Measurements from ENCODE around the gene GBF1. TPM values are rescaled to one million over a fixed set of nuclear protein-coding genes. Genes with fewer than 3 reads are reported as not detected.
A peak's percentile ranks its signal among the peaks of the same experiment; 100 is the strongest.

The GBF1 gene
- polyA plus RNA-seq, 1 of the 3 experiments (the other 2 are of a cell fraction) = 12.3 TPM

- TF ChIP-seq, protein P1, sequence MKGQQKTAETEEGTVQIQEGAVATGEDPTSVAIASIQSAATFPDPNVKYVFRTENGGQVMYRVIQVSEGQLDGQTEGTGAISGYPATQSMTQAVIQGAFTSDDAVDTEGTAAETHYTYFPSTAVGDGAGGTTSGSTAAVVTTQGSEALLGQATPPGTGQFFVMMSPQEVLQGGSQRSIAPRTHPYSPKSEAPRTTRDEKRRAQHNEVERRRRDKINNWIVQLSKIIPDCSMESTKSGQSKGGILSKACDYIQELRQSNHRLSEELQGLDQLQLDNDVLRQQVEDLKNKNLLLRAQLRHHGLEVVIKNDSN (IDR thresholded peaks at IDR 0.05; ENCODE audit: borderline replicate concordance, low read depth) = no peak
- TF ChIP-seq IRF3 (IDR thresholded peaks at IDR 0.05; ENCODE audit: low read depth, low read length) (peak; percentile 83), RXRA (IDR thresholded peaks at IDR 0.05; ENCODE audit: borderline replicate concordance, low read depth) (no peak), FOXJ3 (CRISPR knock-in tag; IDR thresholded peaks at IDR 0.05) (no peak), CHD2 (IDR thresholded peaks at IDR 0.05; ENCODE audit: low read length, partially characterized antibody) (peak; percentile 95), RCOR1 (IDR thresholded peaks at IDR 0.05; ENCODE audit: low read length) (no peak), JUND (IDR thresholded peaks at IDR 0.05) (no peak), POLR2AphosphoS5 (IDR thresholded peaks at IDR 0.05; ENCODE audit: low read depth, low read length) (peak; percentile 74)
- TF ChIP-seq, protein P2, sequence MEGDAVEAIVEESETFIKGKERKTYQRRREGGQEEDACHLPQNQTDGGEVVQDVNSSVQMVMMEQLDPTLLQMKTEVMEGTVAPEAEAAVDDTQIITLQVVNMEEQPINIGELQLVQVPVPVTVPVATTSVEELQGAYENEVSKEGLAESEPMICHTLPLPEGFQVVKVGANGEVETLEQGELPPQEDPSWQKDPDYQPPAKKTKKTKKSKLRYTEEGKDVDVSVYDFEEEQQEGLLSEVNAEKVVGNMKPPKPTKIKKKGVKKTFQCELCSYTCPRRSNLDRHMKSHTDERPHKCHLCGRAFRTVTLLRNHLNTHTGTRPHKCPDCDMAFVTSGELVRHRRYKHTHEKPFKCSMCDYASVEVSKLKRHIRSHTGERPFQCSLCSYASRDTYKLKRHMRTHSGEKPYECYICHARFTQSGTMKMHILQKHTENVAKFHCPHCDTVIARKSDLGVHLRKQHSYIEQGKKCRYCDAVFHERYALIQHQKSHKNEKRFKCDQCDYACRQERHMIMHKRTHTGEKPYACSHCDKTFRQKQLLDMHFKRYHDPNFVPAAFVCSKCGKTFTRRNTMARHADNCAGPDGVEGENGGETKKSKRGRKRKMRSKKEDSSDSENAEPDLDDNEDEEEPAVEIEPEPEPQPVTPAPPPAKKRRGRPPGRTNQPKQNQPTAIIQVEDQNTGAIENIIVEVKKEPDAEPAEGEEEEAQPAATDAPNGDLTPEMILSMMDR (IDR thresholded peaks at IDR 0.05) = no peak
Observed at GRCh38 chr10:102245082-102245931, at the start of gene GBF1 (continued).

GRCh38 chr10:102196893-102197292, 48.4 kb upstream of the GBF1 start:
- Histone ChIP-seq H3K4me1 (ENCODE audit: control insufficient read depth in 1 of 2, insufficient read depth in 2 of 2, low read depth in 1 of 2, low read length in 1 of 2) (no peaks in the 10 kb centered on the region), H3K4me2 (no peak overlapping the region), H3K79me2 (ENCODE audit: insufficient read depth) (no peaks in the 10 kb centered on the region), H3K27ac (ENCODE audit: low read depth in 2 of 2, low read length in 1 of 2) (no peak overlapping the region), H3K9ac (no peak overlapping the region), H2AFZ (ENCODE audit: low read depth) (no peak overlapping the region), H3K9me2 (no peaks in the 10 kb centered on the region), H3F3A (replicated peaks; ENCODE audit: insufficient read depth) (no peaks in the 10 kb centered on the region), H3K4me3 (ENCODE audit: low read depth in 2 of 2, low read length in 1 of 2) (no peak overlapping the region), H3K9me3 (no peaks in the 10 kb centered on the region), H3K36me3 (replicated peaks in 1 of 2; ENCODE audit: control insufficient read depth in 1 of 2, insufficient read depth in 2 of 2, low read length in 1 of 2) (no peaks in the 10 kb centered on the region), H3K27me3 (ENCODE audit: insufficient read depth) (no peaks in the 10 kb centered on the region; the same call in 1 of the 2 replicates), H4K20me1 (ENCODE audit: insufficient read depth) (no peaks in the 10 kb centered on the region)
- DNase-seq = no peak
- POLR2A ChIA-PET = no interaction called here
- WGBS (ENCODE audit: low lambda C conversion rate) = 51% methylated on average over 2 of the region's 2 CpGs
- CTCF ChIA-PET = interaction anchor here (1.1 to 1.3 kb wide), 2 partner anchors 27 to 33 kb away, joined by 3 to 6 read pairs; no protein-coding TSS in a partner anchor
- TF ChIP-seq RAD21 (IDR thresholded peaks at IDR 0.05; ENCODE audit: low read length) (no peak), MAX (IDR thresholded peaks at IDR 0.05; ENCODE audit: low read depth) (no peak), ELF1 (IDR thresholded peaks at IDR 0.05) (no peak), FOXJ3 (CRISPR knock-in tag; IDR thresholded peaks at IDR 0.05) (no peak), RXRA (IDR thresholded peaks at IDR 0.05; ENCODE audit: borderline replicate concordance, low read depth) (no peak), EZH2phosphoT487 (IDR thresholded peaks at IDR 0.05; ENCODE audit: borderline replicate concordance, low read depth) (no peak), SMC3 (IDR thresholded peaks at IDR 0.05; ENCODE audit: low read depth, low read length) (no peak), GATA2 (CRISPR knock-in tag; IDR thresholded peaks at IDR 0.05) (no peak), CHD2 (IDR thresholded peaks at IDR 0.05; ENCODE audit: low read length, partially characterized antibody) (no peak)
- TF ChIP-seq, protein P3, sequence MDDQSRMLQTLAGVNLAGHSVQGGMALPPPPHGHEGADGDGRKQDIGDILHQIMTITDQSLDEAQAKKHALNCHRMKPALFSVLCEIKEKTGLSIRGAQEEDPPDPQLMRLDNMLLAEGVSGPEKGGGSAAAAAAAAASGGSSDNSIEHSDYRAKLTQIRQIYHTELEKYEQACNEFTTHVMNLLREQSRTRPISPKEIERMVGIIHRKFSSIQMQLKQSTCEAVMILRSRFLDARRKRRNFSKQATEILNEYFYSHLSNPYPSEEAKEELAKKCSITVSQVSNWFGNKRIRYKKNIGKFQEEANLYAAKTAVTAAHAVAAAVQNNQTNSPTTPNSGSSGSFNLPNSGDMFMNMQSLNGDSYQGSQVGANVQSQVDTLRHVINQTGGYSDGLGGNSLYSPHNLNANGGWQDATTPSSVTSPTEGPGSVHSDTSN (IDR thresholded peaks at IDR 0.05) = no peak
- TF ChIP-seq, protein P4, sequence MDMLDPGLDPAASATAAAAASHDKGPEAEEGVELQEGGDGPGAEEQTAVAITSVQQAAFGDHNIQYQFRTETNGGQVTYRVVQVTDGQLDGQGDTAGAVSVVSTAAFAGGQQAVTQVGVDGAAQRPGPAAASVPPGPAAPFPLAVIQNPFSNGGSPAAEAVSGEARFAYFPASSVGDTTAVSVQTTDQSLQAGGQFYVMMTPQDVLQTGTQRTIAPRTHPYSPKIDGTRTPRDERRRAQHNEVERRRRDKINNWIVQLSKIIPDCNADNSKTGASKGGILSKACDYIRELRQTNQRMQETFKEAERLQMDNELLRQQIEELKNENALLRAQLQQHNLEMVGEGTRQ (IDR thresholded peaks at IDR 0.05; ENCODE audit: borderline replicate concordance, low read depth, low read length) = no peak
- TF ChIP-seq, protein P5, sequence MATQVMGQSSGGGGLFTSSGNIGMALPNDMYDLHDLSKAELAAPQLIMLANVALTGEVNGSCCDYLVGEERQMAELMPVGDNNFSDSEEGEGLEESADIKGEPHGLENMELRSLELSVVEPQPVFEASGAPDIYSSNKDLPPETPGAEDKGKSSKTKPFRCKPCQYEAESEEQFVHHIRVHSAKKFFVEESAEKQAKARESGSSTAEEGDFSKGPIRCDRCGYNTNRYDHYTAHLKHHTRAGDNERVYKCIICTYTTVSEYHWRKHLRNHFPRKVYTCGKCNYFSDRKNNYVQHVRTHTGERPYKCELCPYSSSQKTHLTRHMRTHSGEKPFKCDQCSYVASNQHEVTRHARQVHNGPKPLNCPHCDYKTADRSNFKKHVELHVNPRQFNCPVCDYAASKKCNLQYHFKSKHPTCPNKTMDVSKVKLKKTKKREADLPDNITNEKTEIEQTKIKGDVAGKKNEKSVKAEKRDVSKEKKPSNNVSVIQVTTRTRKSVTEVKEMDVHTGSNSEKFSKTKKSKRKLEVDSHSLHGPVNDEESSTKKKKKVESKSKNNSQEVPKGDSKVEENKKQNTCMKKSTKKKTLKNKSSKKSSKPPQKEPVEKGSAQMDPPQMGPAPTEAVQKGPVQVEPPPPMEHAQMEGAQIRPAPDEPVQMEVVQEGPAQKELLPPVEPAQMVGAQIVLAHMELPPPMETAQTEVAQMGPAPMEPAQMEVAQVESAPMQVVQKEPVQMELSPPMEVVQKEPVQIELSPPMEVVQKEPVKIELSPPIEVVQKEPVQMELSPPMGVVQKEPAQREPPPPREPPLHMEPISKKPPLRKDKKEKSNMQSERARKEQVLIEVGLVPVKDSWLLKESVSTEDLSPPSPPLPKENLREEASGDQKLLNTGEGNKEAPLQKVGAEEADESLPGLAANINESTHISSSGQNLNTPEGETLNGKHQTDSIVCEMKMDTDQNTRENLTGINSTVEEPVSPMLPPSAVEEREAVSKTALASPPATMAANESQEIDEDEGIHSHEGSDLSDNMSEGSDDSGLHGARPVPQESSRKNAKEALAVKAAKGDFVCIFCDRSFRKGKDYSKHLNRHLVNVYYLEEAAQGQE (IDR thresholded peaks at IDR 0.05; ENCODE audit: low read depth, low read length) = no peak
